ENCODE measurements around the gene MAP7D3.

The MAP7D3 gene

GRCh38 chrX:136206916-136207315, 44.3 kb downstream of the MAP7D3 start:
- DNase-seq (ENCODE audit: low read depth, low spot score), result no peak

- peak; percentile 41 for DNase-seq (ENCODE audit: low read depth, low spot score)
These were observed 45.3 kb downstream of the MAP7D3 start for GRCh38 chrX:136205882-136206380.

- DNase-seq (ENCODE audit: low read depth, low spot score), result peak; percentile 64
These were observed 46.6 kb downstream of the MAP7D3 start for GRCh38 chrX:136204571-136204970.

- no peak for DNase-seq (ENCODE audit: low read depth, low spot score)
These were observed 47.2 kb downstream of the MAP7D3 start for GRCh38 chrX:136203951-136204350.

- DNase-seq (ENCODE audit: low read depth, low spot score), result no peak
These were observed 47.8 kb downstream of the MAP7D3 start for GRCh38 chrX:136203438-136203837.

- no peak for DNase-seq (ENCODE audit: low read depth, low spot score)
These were observed 48.3 kb downstream of the MAP7D3 start for GRCh38 chrX:136202889-136203288.

GRCh38 chrX:136201601-136202000, 49.6 kb downstream of the MAP7D3 start:
- no peak for DNase-seq (ENCODE audit: low read depth, low spot score)

GRCh38 chrX:136200466-136200865, 50.7 kb downstream of the MAP7D3 start:
- DNase-seq (ENCODE audit: low read depth, low spot score), result no peak

GRCh38 chrX:136199365-136199764, 51.8 kb downstream of the MAP7D3 start:
- DNase-seq (ENCODE audit: low read depth, low spot score), result no peak

- no peak for DNase-seq (ENCODE audit: low read depth, low spot score)
These were observed 52.4 kb downstream of the MAP7D3 start for GRCh38 chrX:136198678-136199243.

GRCh38 chrX:136198010-136198409, 53.2 kb downstream of the MAP7D3 start:
- no peak for DNase-seq (ENCODE audit: low read depth, low spot score)

- no peak for DNase-seq (ENCODE audit: low read depth, low spot score)
These were observed 54.5 kb downstream of the MAP7D3 start for GRCh38 chrX:136196691-136197155.

- no peak for DNase-seq (ENCODE audit: low read depth, low spot score)
These were observed 56.0 kb downstream of the MAP7D3 start for GRCh38 chrX:136195247-136195646.

GRCh38 chrX:136194536-136194935, 56.7 kb downstream of the MAP7D3 start:
- DNase-seq (ENCODE audit: low read depth, low spot score), result no peak

- no peak for DNase-seq (ENCODE audit: low read depth, low spot score)
These were observed 57.4 kb downstream of the MAP7D3 start for GRCh38 chrX:136193771-136194170.

GRCh38 chrX:136192839-136193414, 58.3 kb downstream of the MAP7D3 start:
- no peak for DNase-seq (ENCODE audit: low read depth, low spot score)

- no peak for DNase-seq (ENCODE audit: low read depth, low spot score)
These were observed 59.1 kb downstream of the MAP7D3 start for GRCh38 chrX:136192135-136192534.

- DNase-seq (ENCODE audit: low read depth, low spot score), result no peak
These were observed 60.0 kb downstream of the MAP7D3 start for GRCh38 chrX:136191171-136191570.

- DNase-seq (ENCODE audit: low read depth, low spot score), result no peak
These were observed 61.0 kb downstream of the MAP7D3 start for GRCh38 chrX:136190038-136190713.

GRCh38 chrX:136189222-136189621, 62.0 kb downstream of the MAP7D3 start:
- DNase-seq (ENCODE audit: low read depth, low spot score), result no peak

GRCh38 chrX:136186023-136186413, 65.2 kb downstream of the MAP7D3 start:
- no peak for DNase-seq (ENCODE audit: low read depth, low spot score)

- no peak for DNase-seq (ENCODE audit: low read depth, low spot score)
These were observed 65.7 kb downstream of the MAP7D3 start for GRCh38 chrX:136185401-136186022.
